NB4 (cell line): ENCODE measurements around the gene CALD1.

Source experiments
- CTCF ChIP-seq: IDR thresholded peaks from one replicate; pipeline ENCODE4 v1.5.1; 2012; ENCODE audit warnings: low read depth, low read length
- MAX ChIP-seq: IDR thresholded peaks from 2 replicates; pipeline ENCODE4 v1.6.1; 2011; ENCODE audit warnings: low read depth, low read length
- POLR2A ChIP-seq: IDR thresholded peaks from 2 replicates; pipeline ENCODE4 v1.6.1; 2011; ENCODE audit warnings: mild to moderate bottlenecking; ENCODE audit not compliant: insufficient read length; ENCODE audit errors: extremely low read depth

GRCh38 chr7:134879815-134880475 lies 100.5 kb downstream of the CALD1 start:
- TF ChIP-seq CTCF: no peak
- no peak for TF ChIP-seq MAX
- TF ChIP-seq POLR2A: no peak
